ENCODE results near the gene DVL1.

DNA sequence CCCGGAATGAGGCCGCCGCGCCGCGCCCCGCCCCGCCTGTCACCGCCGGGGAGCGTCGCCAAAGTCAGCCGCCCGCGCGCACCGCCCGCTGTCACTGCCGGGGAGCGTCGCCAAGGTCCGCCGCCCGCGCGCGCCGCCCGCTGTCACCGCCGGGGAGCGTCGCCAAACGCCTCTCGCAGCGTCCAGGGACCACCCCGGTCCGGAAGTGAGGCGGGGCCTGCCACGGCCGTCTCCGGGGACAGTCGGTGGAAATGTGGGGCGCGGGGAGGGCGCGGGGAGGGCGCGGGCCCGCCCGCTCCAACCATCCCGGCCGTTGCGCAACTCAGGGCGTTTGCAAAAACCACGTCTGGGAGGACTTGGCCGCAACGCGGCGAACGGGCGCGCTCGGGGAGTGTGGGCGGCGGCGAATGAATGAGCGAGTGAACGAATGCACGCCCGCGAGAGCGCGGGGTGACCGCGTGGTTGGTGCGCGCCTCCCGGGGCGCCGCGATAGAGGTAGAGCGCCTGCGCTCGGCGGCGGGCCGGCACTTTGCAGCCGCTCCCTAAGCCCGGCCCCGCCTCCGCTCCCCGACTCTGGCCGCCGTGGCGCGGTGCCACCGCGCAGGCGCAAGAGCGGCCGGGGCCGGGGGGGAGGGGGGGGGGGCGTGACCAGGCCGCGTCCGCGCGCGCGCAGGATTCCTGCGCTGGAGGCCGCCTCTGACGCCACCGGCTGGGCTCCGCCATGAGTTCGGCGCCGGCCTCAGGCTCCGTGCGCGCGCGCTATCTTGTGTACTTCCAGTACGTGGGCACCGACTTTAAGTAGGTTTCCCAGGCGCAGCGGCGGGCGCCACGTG, 41.1 kb downstream of the DVL1 start, which contains the start of the genes ACAP3 and PUSL1:
- TF ChIP-seq EZH2 (IDR thresholded peaks at IDR 0.05; ENCODE audit: insufficient read depth, low read length): no peak
- TF ChIP-seq, protein P1, sequence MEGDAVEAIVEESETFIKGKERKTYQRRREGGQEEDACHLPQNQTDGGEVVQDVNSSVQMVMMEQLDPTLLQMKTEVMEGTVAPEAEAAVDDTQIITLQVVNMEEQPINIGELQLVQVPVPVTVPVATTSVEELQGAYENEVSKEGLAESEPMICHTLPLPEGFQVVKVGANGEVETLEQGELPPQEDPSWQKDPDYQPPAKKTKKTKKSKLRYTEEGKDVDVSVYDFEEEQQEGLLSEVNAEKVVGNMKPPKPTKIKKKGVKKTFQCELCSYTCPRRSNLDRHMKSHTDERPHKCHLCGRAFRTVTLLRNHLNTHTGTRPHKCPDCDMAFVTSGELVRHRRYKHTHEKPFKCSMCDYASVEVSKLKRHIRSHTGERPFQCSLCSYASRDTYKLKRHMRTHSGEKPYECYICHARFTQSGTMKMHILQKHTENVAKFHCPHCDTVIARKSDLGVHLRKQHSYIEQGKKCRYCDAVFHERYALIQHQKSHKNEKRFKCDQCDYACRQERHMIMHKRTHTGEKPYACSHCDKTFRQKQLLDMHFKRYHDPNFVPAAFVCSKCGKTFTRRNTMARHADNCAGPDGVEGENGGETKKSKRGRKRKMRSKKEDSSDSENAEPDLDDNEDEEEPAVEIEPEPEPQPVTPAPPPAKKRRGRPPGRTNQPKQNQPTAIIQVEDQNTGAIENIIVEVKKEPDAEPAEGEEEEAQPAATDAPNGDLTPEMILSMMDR (IDR thresholded peaks at IDR 0.05; ENCODE audit: insufficient read depth, low read depth, low read length): no peak
